T47D (cell line): Measurements from ENCODE around the gene TBR1.

Experiments used
- DNase-seq, 2 experiments: peaks; one replicate each; pipeline versions ENCODE4 v3.0.0 to v3.0.0-alpha.2; 2011 to 2012; ENCODE audit warnings: low read depth in 1 of 2, low spot score in 1 of 2
- JUND ChIP-seq: IDR thresholded peaks from 2 replicates; pipeline ENCODE4 v1.6.1; 2012; ENCODE audit warnings: low read depth
- in situ Hi-C: cut with HindIII; loops from 2 replicates; pipeline ENCODE4 v1.10.0; 2016; ENCODE audit warnings: low sequenced_read_pairs, low pct_unique_long_range_greater_than_20kb

The TBR1 gene

DNA sequence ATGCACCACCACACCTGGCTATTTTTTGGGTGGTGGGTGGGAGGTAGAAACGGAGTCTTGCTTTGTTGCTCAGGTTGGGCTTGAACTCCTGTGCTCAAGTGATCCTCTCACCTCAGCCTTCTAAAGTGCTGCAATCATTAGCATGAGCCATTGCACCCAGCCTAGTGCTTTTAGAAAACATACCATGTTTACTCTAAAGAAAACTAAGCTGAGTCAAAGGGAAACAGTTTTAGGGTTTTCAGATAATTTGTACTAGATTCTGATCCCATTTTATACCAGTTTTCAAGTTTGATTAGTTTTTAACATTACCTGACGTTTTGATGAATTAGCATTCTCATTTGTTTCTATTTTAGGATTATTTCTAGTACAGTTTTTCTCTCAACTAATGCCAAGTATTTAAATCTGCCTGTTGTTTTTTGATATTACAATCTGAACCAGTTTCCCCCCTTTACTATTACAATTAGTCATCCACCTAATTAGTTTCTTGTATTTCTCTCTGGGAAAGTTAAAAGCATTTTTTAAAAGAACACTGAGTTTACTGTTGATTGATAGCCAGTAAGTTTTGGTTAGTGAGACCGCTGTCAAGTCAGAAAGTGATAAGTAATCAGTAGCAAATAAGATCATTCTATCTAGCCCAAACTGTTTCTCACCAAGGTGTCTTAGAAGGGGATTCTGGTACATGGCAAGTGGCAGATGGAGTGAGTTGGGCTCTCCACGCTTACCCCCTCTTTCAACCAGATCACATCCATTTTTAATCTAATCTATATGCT, 24.2 kb upstream of the TBR1 start:
- in situ Hi-C loops = no loop called here
- no peak for TF ChIP-seq JUND
- no peak for DNase-seq

DNA sequence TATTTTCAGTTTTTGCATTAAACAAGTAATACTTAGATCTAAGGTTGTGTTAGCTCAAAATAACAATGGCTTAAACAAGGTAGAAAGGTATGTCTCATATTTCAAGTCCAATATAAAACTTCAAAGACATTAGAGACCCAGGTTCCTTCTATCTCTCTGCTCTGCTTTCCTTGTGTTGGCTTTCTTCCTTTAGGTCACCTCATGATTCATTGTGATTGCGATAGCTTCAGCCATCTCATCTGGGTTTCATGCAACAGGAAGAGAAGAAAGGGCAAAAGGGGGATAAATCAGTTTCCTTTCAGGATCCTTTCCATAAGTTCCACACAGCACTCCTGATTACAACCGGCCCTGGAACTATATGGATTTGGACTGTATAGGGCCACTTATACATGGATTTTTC, 16.0 kb upstream of the TBR1 start:
- in situ Hi-C loops = no loop called here
- DNase-seq = no peak
- no peak for TF ChIP-seq JUND

DNA sequence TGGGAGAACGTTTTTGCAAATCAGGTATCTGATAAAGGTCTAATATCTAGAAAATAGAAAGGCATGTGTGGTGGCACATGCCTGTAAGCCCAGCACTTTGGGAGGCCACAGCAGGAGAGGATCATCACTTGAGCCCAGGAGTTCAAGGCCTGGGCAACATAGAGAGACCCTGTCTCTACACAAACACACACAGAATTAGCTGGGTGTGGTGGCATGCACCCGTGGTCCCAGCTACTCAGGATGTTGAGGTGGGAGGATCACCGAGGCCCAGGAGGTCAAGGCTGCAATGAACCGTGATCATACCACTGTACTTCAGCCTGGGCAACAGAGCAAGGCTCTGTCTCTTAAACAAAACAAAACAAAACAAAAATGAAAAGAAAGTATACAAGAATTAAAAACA, 13.8 kb upstream of the TBR1 start:
- in situ Hi-C loops = no loop called here
- no peak for DNase-seq
- no peak for TF ChIP-seq JUND

DNA sequence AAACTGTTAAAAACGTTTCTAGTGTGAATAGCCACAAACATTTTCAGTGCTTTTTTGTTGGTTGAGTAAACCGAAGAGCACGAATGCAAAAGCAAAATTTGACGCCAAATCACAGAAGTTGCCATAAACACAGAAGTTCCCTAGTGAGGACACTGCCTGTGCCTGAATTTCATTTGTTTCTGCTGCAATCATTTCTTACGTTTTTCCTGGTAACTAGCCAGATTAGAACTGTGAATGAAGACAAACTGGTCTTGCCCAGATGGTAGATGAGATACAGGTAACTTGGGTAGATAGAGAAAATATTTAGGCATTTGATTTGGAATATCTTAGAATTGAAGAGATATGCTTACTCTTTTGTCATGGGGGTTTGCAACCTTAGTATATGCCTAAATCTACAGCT, 9.8 kb upstream of the TBR1 start:
- TF ChIP-seq JUND = no peak
- DNase-seq = no peak
- in situ Hi-C loops = no loop called here

DNA sequence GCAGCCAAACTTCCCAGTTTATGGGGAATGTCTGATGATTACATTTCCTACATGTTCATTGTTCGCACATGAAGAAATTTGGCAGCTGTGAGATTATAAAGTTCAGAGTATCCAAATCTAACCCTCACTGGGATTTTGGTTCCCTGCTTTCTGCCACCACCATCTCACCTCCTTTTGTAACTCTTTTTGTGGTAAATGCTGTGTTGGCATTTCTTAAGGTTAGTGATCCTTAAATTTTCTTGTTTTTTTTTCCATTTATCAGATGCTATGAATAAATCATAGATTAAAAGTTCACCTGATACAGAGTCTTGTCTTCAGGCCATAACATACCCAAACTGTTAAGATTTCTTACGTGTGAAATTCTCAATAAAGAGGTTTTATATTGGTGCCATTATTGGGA, 8.5 kb upstream of the TBR1 start:
- TF ChIP-seq JUND = no peak
- in situ Hi-C loops = no loop called here
- DNase-seq = no peak

DNA sequence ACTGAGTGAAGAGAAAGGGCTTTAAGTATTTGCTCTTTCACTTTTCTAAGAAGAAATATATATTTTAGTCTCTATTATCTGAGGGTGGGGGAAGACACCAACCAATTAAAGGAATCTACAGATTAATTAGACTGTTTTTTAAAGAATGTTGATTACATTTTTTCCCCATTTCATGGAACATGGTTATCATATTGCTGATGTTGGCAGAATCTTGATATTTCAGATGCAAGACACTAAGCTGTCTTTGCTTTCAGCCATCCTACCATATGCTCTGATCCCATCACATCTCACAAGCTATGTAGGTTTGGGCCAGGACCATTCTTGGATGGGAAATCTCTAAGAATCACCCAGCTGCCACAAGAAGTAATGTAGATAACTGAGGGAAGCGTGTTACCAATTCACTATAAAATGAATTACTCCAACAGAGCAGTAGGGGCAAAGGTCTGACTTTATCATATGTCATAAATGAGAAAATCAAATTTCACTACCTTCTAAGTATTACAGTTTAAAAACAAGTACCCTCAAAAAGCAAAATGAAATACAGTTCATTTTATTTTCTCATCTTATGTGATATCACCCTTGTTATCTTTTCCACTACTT, 6.7 kb upstream of the TBR1 start:
- no peak for DNase-seq
- in situ Hi-C loops = no loop called here
- no peak for TF ChIP-seq JUND

DNA sequence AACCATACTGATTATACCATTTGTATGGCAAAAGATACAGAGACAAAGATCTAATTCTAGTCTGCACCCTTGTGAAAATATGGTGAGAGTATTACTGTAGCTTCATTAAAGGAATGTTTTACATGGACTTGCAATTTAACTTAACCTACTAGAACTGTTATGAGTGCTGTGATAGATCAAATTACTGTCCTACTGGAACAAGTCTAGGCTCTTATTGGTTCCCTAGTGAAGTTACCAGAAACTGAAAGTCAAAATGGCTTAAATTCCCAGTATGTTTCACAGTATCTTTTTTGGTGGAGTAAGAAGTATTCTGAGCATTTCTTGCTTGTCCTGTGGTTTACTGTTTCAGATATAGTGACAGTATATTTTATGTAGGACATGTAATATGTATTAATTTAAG, 3.8 kb upstream of the TBR1 start:
- DNase-seq = no peak
- no peak for TF ChIP-seq JUND
- in situ Hi-C loops = no loop called here

DNA sequence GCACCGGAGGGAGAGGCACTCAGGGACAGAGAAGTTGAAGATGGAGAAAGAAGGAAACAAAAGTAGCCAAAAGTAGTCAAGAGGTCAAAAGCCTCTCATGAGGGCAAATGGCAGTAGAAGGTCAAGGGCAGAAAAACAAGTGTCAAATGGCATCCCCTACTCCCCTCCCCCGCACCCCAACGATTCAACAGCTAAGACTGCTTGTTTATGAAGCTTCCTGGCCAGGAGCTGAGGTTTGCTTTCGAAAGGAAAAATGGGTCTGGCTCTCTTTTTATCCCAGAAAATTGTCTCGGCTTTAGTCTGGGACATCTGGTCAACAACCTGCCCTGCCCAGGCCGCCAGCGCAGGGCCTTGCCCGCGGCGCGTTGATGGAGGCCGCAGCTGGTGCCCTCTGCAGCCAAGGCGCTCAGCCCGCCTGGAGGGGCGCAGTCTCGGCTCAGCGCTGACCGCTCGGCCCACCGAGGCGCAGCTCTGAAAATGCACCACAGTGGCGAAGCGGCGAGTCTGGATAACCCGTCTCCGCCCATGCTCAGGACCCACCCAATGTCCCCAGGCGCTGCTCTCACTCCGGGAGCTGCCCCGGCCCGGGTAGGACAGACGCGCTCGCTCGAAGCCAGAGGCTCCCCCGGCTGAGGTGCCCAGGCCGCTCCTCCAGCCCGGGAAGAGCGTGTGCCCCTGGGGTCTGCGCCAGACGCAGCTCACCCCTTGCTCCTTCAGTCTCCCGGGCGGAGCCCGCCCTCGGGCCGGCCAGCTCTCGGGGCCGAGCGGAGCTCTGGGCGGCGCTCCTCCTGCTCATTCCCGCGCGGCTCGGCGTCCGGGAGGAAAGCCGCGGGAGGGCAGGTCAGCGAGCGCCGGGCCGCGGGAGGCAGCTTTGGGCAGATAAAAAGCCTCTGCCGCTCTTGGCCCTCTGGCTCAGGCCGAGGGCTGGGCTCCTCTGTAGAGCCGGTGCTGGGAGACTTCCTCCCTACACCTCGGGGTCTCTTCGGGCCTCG, 1.8 kb upstream of the TBR1 start:
- in situ Hi-C loops = no loop called here
- peak in 1 of 2 experiments; percentile 17 for DNase-seq
- no peak for TF ChIP-seq JUND

DNA sequence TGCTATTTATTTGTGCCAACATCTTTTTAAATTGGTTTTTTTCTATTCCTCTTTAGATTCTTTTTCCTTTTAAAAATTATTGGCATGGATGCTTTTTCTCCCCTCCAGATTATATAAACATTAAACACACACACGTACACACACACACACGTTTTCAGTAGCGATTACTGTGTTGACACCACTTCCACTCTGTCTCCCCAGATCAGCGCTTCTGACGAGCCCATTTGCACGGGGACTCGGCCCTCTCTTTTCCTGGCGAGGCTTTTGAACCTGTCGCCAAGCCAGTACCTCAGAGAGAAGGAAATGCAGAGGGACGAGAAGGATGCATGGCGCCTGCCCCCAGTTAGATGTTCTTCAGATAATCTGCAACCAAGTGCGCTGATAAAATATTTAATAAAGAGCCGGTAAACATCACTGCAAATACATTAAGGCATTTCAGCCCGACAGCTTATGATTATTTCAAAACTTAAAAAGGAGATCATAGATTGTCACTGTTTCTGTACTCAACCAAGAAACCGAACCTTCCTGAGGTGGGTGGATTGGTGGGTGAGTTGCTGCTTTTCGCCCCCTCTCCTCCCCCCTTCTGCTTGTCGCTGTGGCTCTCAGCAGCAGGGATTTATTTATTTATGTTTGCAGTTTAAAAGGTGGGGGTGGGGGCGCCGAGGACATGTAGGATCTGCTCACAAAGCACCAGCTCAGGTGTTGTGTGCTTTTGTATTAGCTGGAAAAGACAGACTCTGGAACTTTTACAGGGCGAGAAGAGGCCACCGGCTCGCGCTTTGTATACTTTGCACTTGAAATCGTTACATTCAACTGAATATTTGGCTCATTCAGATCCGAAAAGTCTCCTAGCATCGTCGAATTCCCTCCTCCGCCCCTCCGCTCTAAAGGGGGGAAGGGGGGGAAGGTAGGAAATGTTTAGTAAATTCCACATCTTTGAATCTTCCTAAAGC, 787 bp upstream of the TBR1 start:
- TF ChIP-seq JUND = no peak
- DNase-seq = peak in 1 of 2 experiments; percentile 7
- in situ Hi-C loops = no loop called here

DNA sequence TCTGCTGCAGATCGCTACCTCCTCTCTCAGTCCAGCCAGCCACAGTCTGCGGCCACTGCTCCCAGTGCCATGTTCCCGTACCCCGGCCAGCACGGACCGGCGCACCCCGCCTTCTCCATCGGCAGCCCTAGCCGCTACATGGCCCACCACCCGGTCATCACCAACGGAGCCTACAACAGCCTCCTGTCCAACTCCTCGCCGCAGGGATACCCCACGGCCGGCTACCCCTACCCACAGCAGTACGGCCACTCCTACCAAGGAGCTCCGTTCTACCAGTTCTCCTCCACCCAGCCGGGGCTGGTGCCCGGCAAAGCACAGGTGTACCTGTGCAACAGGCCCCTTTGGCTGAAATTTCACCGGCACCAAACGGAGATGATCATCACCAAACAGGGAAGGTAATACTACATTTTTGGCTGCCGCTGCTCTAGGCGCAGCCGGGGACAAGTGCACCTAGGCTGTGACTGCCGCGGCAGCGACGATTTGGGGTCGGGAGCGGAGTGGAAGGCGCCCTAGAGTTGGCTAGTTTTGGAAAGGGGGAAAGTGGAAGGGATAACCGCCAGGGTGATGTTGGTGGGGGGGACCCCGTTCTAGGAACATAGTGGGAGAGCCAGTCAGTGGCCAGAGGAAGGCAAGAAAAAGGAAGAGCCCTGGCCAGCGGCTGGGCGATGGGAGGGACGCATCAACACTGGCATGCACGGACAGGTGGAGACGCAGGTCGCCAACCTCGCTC, 776 bp downstream of the TBR1 start:
- no peak for TF ChIP-seq JUND
- in situ Hi-C loops = no loop called here
- no peak for DNase-seq
